Dermis blood vessel endothelial cell (primary cell): ENCODE results near the gene NOXO1. TPM values are rescaled to one million over a fixed set of nuclear protein-coding genes. Genes with fewer than 3 reads are reported as not detected.
"Not testable (repeated sequence)": the region's sequence is repeated elsewhere in the genome, so short reads cannot be mapped to it uniquely, and the experiment has no call there.

ENCODE experiments used
- DNase-seq: peaks from one replicate; pipeline ENCODE4 v3.0.0; 2010
- total RNA-seq: library from RNA; depleted of rRNA; stranded (reverse); fragments of >200 nt; gene quantifications from 2 replicates; pipeline ENCODE4 v1.2.3, GENCODE V29; 2014

The NOXO1 gene
- total RNA-seq, 1 donor from 2014 or later, result 0.34 TPM

DNA sequence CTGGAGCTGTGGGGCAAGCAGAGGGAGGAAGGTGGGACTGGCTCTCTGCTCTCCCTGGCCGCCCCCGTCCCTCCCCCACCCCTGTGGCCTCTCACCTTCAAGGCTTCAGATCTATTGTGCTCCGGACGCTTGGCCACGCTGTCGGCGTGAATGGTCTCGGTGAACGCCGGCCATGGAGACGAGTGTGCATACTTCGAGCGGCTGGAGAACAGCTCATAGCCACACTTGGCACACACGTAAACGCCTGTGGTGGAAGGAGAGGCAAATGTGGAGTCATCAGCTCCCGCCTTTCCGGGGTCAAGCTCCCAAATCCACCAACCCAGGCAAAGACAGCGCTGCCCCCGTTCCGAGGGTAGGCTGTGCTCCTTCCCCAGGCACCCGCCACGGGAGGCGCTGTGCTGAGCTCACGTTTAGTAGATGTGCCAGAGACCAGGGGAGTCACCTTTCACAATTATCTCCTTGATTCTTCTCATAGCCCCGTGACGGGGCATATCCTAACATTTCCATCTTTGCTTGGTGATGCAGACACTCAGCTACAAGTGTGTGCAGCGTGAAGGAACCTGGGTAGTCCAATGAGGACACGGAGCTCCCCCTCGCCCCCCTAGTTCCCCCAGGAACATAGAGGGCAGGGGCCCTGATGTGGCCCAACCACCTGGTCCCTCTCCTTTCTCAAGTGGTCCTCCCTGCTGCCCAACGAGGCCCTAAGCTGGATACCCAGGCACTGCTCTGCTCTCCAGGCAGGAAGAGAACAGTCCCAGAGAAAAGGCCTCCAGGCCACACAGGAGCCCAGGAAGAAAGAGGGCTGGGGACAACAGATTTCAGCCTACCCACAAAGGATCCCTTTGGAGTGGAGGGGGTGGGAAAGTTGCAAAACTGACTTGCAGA, 39.9 kb downstream of the NOXO1 start:
- DNase-seq, result peak; percentile 30

DNA sequence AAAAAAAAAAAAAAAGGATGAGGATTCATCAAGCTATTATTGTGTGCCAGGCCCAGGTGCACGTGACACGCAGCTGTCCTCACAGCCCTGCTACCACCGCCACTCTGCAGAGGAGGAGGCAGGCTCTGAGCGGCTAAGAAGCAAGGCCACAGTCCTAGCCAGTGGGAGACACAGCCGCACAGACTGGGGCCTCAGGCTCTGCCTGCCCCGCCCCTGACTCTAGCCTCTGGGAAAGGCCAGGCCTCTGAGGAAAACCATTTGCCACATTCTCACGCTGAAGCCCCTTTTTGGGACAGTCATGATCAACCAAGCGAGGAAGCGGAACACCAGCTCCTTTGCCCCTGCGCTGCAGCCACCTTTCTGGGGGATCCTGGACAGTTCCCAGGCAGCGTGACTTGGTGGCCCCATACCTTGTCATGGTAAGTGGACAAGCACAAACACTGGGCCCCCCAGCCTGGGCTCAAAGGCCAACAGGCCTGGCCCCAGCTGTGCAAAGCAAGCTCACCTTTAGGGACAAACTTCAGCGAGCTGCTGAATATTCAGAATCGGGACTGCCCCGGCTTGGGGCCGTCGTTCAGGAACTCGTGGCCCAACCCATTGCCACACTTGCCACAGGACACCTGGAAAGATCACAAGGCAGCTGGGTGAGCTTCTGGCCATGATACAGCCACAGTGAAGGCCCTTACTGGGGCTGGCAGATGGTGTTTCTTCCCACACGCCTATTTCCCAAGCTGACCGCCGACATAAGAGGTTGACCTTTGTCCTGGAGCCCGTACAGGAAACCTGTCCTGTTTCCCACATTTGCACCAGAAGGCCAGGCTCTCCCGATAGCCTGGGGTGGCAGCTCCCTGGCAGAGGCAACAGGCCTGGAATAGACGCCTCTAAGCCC, 40.8 kb downstream of the NOXO1 start:
- no peak for DNase-seq

DNA sequence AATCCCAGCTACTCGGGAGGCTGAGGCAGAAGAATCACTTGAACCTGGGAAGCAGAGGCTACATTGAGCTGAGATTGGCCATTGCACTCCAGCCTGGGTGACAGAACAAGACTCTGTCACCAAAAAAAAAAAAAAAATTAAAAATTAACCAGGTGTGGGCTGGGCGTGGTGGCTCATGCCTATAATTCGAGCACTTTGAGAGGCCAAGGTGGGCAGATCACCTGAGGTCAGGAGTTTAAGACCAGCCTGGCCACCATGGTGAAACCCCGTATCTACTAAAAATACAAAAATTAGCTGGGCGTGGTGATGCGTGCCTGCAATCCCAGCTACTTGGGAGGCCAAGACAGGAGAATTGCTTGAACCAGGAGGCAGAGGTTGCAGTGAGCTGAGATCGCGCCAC, 41.4 kb downstream of the NOXO1 start:
- DNase-seq, result not testable (repeated sequence)

DNA sequence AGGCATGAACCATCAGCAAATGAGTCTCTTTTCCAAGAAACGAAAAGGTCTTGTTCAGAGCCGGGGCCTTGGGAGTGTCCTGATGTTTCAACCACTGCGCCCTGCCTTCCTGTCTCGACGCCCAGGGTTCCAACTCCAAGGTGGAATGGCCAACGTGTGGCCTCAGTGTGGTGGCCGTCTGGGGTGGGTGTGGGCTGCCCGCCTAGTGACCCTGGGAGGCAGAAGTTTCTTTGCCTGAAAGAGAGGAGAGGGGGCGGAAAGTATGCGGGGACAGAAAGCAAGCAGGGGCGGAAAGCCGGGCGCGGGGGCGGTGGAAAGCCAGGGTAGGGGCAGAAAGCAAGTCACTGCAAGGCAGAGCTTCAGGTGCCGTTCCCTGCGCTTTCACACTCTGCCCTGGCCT, 42.4 kb downstream of the NOXO1 start:
- DNase-seq, result no peak

DNA sequence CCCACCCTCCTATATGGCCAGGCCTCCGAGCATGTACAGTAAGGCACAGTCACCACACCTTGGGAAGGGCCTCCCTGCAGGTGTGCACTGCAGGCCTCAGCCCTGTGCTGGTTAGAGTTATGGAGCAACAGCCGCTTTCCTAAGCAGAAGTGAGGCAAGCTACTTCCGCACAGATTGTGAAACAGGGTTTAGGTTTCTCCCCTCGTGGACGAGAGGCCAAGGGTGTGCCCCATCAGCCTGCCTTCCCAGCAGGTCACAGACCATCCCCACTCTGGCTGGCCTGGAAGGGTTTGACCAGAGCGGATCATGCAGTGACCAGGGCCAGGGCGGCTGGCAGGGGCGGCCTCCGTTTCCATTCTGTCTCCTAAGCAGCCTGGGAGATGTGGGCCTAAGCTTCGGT, 43.0 kb downstream of the NOXO1 start:
- DNase-seq, result no peak

DNA sequence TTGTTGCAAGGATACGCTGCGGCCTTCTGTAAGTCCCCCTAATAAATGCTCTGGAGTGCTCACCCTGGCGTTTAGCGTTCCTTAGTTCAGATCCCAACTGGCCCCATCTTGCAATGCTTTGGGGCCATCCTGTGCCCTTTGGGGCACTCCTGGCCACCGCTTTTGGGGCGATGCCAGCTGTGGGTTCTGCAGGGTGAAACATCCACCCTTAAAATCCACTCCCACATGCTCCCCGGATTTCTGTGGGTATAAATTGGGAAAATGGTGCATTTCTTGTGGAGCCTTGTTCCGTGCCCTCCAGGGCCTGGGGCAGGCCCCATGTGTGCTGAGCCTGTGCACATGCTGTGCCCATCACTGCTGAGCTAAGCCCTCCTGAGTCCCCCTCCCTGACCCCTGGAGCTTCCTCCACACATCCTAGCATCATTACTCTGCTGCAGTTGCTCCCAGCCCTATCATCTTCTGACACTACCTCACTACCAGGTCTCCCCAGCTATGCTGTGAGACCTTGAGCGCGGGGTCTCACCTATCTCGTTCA, 44.3 kb downstream of the NOXO1 start:
- DNase-seq, result no peak

DNA sequence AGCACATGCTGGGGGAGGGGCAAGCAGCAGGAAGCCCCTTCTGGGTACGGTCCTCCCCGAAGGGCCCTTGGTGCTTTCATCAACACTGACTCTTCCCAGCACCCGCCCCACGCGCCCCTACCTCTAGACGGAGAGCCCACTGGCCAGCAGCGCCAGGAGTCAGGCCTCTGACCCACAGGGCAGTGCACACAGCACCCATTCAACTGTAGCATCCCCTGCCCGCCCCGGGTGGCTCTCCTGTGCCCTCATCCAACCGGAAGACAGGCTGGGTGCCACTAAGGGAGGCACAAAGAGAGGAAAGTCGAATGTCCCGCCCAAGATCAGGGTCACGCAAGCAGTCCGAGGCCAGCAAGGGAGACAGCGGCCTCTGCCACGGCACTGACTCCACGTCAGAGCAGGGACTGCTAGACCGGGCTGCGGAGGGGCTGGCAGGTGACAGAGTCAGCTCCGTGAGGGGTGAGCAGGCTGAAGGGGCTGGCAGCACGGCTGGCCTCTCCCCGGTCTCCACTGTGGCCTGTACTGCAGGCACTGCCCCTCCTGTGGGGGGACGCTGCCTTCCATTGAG, 48.1 kb downstream of the NOXO1 start:
- DNase-seq, result no peak

DNA sequence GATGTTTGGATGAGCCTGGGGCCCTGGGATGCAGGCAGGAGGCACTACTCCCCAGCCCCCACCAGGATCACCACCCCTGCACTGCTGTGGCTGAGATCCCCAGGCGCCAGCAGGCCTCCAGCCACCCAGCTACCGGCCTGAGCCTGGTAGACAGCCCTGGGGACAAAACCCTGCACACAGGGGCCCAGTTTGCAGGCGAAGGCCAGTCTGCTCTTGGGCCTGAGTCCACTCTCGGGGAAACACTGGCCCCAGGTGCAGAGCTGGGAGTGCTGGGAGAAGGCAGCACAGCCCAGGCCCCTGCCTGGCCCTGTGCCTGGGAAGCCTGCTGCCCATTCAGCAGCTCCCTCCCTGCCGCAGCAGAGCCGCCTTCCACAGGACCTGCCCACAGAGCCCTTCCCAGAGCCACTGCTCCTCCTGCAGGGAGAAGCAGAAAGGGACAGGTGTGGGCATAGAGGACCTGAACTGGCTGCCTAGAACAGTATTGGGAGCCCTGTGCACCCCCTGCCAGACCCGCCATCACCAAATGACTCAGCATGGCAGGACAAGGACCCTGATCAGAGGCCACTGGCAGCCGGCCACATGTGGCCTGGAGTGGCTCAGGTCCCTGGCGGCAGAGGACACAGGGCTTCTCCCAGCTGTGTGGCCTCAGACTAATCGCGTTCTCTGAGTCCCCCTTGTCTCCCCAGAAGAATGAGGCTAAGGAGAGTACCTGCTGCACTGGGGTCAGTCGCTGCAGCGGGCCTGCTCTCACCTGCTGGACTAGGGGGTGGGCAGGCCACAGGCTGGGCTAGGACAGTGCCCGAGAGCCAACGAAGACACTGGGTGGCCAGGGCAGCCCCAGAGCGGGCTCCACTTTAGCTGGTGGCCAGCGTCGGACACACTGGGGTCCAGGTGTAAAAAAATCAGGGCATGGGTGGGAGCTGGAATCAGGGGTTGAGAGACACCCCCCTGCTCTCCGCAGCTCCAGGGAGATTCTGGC, 48.9 kb downstream of the NOXO1 start:
- DNase-seq, result no peak

DNA sequence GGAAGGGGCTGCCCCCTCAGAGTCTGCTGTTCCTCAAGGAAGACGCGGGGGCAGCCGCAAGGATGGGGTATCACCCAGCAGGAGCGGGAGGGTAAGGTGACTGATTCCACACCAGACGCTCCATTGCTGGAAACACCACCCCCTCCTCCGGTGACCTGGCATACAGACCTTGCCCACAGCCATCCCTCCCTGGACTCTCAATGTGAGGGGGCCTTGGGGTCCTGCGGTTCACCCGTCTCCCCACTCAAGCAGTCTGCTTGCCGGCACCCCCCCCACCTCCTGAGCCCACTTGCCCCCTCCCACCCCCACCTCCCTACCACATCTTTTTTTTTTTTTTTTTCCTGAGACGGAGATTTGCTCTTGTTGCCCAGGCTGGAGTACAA, 50.9 kb downstream of the NOXO1 start:
- DNase-seq, result no peak

DNA sequence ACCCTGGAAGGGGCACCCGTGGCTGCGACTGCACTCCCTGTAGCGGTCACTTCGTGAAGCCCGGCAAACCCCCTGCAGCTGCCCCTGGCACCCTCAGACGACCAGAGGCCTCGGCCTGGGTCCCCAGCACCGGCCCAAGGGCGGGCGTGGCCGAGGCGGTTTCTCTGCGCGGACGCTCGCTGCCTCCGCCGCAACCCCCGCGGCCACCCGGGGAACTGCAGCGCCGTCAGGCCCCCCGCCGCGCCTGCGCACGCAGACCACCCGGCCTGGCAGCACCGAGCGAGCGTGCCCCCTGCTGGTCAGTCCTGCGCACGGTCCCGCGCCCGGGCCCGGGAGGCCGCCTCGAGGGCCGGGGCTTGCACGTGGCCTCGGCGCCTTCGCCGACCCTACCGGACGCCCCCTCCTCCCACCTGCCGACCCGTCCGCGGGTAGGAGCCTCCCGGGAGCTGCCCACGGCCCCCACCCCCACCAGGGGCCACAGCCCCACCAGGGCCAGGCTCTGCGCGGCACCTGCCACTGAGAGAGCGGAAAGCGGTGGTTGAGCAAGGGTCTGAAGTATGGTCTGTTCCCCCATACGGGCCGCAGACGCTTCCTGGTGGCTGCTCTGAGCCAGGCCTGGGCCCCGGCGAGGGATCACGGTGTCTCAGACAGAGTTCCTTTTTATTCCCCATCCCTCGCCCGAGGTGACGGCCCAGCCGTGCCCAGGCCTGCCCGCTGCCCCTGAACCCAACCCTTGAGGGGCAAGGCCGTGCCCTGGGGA, 51.5 kb downstream of the NOXO1 start:
- DNase-seq, result peak; percentile 89

DNA sequence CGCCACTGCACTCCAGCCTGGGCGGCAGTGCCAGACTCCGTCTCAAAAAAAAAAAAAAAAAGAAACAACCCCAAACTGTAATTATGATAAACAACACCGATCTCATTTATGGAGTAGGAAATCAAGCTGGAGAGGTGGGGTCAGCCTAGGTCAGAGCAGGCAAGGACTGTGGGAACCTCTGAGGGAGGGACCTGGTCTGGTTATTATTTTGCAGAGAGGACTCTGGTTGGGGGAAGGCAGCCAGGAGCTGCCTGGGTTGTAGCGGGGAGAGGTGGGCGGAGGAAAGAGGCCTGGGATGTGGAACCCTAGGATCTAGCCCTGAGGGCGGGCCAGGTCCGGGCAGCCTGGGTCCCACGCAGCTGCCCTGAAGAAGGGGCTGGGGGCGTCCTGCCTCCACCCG, 52.2 kb downstream of the NOXO1 start:
- peak; percentile 32 for DNase-seq

Other genes with a start within 250 kb of the NOXO1 start
- gene NME3, start 209.9 kb downstream of the NOXO1 start, total RNA-seq, result 46.6 and 87.3 TPM in 2 replicates
- gene EME2, start 208.7 kb downstream of the NOXO1 start, total RNA-seq, result 9.7 and 16.5 TPM in 2 replicates
- 77.1 and 84.7 TPM in 2 replicates for gene MRPS34, start 208.3 kb downstream of the NOXO1 start, total RNA-seq
- 57.6 and 82.2 TPM in 2 replicates for gene SPSB3, start 198.9 kb downstream of the NOXO1 start, total RNA-seq
- gene NUBP2, start 198.5 kb downstream of the NOXO1 start, total RNA-seq, result 91.8 and 110 TPM in 2 replicates
- gene IGFALS, start 187.8 kb downstream of the NOXO1 start, total RNA-seq, result not detected in 2 replicates
- 76.5 and 89.2 TPM in 2 replicates for gene HAGH, start 154.6 kb downstream of the NOXO1 start, total RNA-seq
- gene FAHD1, start 154.3 kb downstream of the NOXO1 start, total RNA-seq, result 79.7 and 82.4 TPM in 2 replicates
- not detected in 2 replicates for gene MEIOB, start 109.3 kb downstream of the NOXO1 start, total RNA-seq
- not detected in 2 replicates for gene HS3ST6, start 63.1 kb downstream of the NOXO1 start, total RNA-seq
- 6.6 and 8.1 TPM in 2 replicates for gene MSRB1, start 38.3 kb downstream of the NOXO1 start, total RNA-seq
- gene RPL3L, start 26.8 kb downstream of the NOXO1 start, total RNA-seq, result not detected in 2 replicates
- 107 and 149 TPM in 2 replicates for gene NDUFB10, start 21.9 kb downstream of the NOXO1 start, total RNA-seq
- 1,669 and 1,784 TPM in 2 replicates for gene RPS2, start 16.6 kb downstream of the NOXO1 start, total RNA-seq
- not detected in 2 replicates for gene RNF151, start 14.6 kb downstream of the NOXO1 start, total RNA-seq
- 46.1 and 71.8 TPM in 2 replicates for gene TBL3, start 9.4 kb downstream of the NOXO1 start, total RNA-seq
- gene GFER, start 2.7 kb upstream of the NOXO1 start, total RNA-seq, result 9.0 and 13.4 TPM in 2 replicates
- 1.6 and 2.4 TPM in 2 replicates for gene SYNGR3, start 8.5 kb upstream of the NOXO1 start, total RNA-seq
- 19.1 and 28.2 TPM in 2 replicates for gene ZNF598, start 28.4 kb upstream of the NOXO1 start, total RNA-seq
- 0.17 and 1.2 TPM in 2 replicates for gene NPW, start 38.3 kb upstream of the NOXO1 start, total RNA-seq
- gene NHERF2, start 45.4 kb upstream of the NOXO1 start, total RNA-seq, result 33.5 and 79.6 TPM in 2 replicates
- gene NTHL1, start 66.4 kb upstream of the NOXO1 start, total RNA-seq, result 27.7 and 32.3 TPM in 2 replicates
- 40.8 and 59.3 TPM in 2 replicates for gene TSC2, start 66.5 kb upstream of the NOXO1 start, total RNA-seq
- gene PKD1, start 154.4 kb upstream of the NOXO1 start, total RNA-seq, result 55.6 and 77.1 TPM in 2 replicates
- gene RAB26, start 167.2 kb upstream of the NOXO1 start, total RNA-seq, result 0.34 and 0.84 TPM in 2 replicates
- gene TRAF7, start 174.3 kb upstream of the NOXO1 start, total RNA-seq, result 110 and 171 TPM in 2 replicates
- 0.05 and 0.17 TPM in 2 replicates for gene CASKIN1, start 215.1 kb upstream of the NOXO1 start, total RNA-seq
- 16.0 and 25.6 TPM in 2 replicates for gene MLST8, start 224.0 kb upstream of the NOXO1 start, total RNA-seq
- gene BRICD5, start 229.4 kb upstream of the NOXO1 start, total RNA-seq, result 1.3 and 4.4 TPM in 2 replicates
- 18.4 and 20.2 TPM in 2 replicates for gene PGP, start 233.4 kb upstream of the NOXO1 start, total RNA-seq
- gene E4F1, start 242.1 kb upstream of the NOXO1 start, total RNA-seq, result 34.4 and 37.1 TPM in 2 replicates